NCI-H460 (cell line): ENCODE data around the gene ANKRD30B. TPM values are rescaled to one million over a fixed set of nuclear protein-coding genes. Genes with fewer than 3 reads are reported as not detected.
"Not testable (repeated sequence)": the region's sequence is repeated elsewhere in the genome, so short reads cannot be mapped to it uniquely, and the experiment has no call there.

Experiments used
- DNase-seq: peaks from one replicate; pipeline ENCODE4 v3.0.0-alpha.2; 2016; ENCODE audit warnings: low read depth; ENCODE audit errors: extremely low read depth
- small RNA-seq, 2 experiments: library from RNA; depleted of rRNA; stranded (forward); fragments of <200 nt; gene quantifications; one replicate each; pipeline ENCODE3, GENCODE V24; 2014
- total RNA-seq: library from RNA; depleted of rRNA; stranded (reverse); fragments of >200 nt; shearing (Covaris generic); gene quantifications from 2 replicates; pipeline ENCODE4 v1.2.3, GENCODE V29; 2014; rRNA removed

ANKRD30B gene
- total RNA-seq, 1 experiment from 2014 or later, result not detected

DNA sequence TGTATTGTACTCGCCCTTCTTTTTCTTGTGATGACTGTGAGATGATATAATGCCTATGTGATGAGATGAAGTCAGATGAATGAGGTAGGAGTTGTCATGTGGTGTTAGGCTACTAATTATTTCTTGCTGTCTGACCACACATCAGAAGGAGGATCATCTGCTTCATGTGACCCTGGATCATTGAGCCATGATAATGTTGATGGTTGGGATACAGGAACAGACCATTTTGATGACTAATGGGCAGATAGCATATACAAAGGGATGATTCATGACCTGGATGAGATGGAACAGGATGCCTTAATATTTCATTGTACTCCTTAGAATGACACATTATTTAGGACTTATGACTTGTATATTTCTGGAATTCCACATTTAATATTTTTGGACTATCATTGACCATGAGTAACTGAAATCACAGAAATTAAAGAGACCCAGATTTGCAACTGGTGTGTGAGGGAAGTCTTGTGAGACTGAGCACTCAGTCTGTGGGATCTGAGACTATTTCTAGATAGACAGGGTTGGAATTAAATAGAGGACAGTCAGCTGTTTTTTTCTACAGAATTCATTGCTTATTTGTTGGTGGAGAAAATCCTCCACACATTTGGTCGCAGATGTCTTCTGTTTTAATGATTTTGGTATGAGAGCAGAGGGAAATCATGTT, 79.1 kb downstream of the ANKRD30B start:
- DNase-seq, result not testable (repeated sequence)

- DNase-seq, result not testable (repeated sequence)
Measured at GRCh38 chr18:14841607-14842006, 93.6 kb downstream of the ANKRD30B start.

GRCh38 chr18:14851533-14851932, 103.6 kb downstream of the ANKRD30B start:
- not testable (repeated sequence) for DNase-seq

GRCh38 chr18:14855634-14856033, 107.7 kb downstream of the ANKRD30B start:
- not testable (repeated sequence) for DNase-seq

- not testable (repeated sequence) for DNase-seq
Measured at GRCh38 chr18:14856256-14856655, 108.3 kb downstream of the ANKRD30B start.

DNA sequence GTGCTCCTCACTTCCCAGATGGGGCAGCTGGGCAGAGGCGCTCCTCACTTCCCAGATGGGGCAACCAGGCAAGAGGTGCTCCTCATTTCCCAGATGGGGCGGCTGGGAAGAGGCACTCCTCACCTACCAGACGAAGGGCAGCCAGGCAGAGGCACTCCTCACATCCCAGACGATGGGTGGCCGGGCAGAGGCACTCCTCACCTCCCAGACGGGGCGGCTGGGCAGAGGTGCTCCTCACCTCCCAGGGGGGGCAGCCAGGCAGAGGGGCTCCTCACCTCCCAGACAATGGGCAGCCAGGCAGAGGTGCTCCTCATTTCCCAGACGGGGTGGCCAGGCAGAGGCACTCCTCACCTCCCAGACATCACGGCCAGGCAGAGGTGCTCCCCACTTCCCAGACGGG, 110.5 kb downstream of the ANKRD30B start:
- DNase-seq, result not testable (repeated sequence)

DNA sequence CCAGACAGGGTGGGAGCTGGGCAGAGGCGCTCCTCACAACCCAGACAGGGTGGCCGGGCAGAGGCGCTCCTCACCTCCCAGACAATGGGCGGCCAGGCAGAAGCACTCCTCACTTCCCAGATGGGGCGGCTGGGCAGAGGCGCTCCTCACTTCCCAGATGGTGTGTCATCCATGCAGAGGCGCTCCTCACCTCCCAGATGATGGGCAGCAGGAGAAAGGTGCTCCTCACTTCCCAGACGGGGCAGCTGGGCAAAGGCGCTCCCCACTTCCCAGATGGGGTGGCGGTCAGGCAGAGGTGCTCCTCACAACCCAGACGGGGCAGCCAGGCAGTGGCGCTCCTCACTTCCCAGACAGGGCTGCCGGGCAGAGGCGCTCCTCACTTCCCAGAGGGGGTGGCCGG, 112.0 kb downstream of the ANKRD30B start:
- DNase-seq, result not testable (repeated sequence)

GRCh38 chr18:14866426-14866825, 118.5 kb downstream of the ANKRD30B start:
- DNase-seq, result not testable (repeated sequence)

GRCh38 chr18:14867988-14868387, 120.0 kb downstream of the ANKRD30B start:
- not testable (repeated sequence) for DNase-seq

DNA sequence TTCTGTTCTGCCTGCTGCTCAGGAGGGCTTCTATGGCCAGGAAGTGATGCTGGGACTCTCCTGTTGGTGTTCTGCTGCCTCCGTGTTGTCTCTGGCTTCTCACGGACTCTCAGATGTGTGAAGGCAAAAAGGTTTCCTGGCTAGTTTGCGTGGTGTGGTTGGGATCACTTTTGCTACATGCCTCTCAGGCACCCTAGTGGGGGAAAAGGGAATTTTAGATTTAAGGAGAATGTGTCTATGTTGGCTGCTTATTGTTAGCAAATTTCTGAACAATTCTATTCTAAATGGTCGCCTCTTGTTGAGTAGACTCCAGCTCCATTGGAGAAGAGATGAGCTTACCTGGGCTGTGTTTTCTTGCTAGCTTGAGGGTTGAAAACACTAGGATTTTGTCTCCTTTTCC, 120.9 kb downstream of the ANKRD30B start:
- not testable (repeated sequence) for DNase-seq

DNA sequence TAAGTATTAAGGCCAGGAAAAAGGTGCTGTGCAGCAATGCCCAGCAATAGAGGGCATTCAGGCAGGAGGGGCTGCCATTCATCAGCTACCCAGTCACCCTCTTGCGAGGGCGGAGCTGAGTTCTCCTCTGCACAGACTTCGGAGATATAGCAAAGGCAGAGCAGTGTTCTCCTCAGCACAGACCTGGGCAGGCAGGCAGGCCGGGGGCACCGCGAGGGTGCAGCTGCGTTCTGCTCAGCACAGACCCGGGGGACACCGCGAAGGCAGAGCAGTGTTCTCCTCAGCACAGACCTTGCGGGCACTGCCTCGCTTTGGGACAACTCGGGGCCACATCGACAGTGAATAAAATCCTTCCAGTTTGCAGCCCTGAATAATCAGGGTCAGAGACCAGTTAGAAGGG, 130.9 kb downstream of the ANKRD30B start:
- DNase-seq, result not testable (repeated sequence)

DNA sequence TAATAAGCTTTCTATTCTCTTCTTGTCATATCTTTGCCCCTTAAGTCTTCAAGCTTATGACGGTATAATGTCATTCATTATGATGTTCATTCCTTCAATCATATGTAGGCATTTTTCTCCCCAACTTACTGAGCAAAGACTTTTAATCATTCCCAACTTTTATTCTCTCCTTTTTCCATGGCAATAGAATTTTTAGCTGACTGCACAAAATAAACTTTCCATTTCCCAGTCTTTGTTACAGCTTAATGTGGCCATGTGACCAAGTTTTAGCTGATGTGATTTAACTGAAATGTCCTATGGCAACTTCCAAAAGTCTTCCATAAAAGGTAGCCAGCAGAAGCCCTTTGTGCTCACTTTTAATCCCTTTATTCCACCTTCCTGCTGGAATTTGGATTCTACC, 152.5 kb downstream of the ANKRD30B start:
- DNase-seq, result no peak

Small RNA genes within 50 kb of the gene (small RNA-seq; reads per million reads assigned to genes)
- gene MIR3156-2 (0 reads per million in 2 experiments), gene RNU6-1210P (0 reads per million in 2 experiments)

Other genes starting within 250 kb of the ANKRD30B start
- not detected in 2 replicates for gene POTEC, start 204.6 kb upstream of the ANKRD30B start, total RNA-seq